Stomach (tissue), 4 donors: ENCODE data around the gene CXCR2.

Experiments
- POLR2A ChIP-seq, 4 donors: fragments of 450-650 bp; IDR thresholded peaks; one replicate each; pipeline ENCODE4 v1.6.1; 2016; ENCODE audit warnings: antibody characterized with exemption in 4 of 4, control low read depth in 2 of 4, mild to moderate bottlenecking in 1 of 4, moderate library complexity in 1 of 4
- TF ChIP-seq, protein P1 (sequence below), 7 experiments: fragments of 450-650 bp in 4 of 7; fragments of 200-600 bp in 3 of 7; sonication (generic) in 3 of 7; IDR thresholded peaks; one replicate each; pipeline ENCODE4 v1.5.1; 2016 to 2019; ENCODE audit warnings: antibody characterized with exemption in 7 of 7, control low read depth in 2 of 7, mild to moderate bottlenecking in 1 of 7

DNA sequence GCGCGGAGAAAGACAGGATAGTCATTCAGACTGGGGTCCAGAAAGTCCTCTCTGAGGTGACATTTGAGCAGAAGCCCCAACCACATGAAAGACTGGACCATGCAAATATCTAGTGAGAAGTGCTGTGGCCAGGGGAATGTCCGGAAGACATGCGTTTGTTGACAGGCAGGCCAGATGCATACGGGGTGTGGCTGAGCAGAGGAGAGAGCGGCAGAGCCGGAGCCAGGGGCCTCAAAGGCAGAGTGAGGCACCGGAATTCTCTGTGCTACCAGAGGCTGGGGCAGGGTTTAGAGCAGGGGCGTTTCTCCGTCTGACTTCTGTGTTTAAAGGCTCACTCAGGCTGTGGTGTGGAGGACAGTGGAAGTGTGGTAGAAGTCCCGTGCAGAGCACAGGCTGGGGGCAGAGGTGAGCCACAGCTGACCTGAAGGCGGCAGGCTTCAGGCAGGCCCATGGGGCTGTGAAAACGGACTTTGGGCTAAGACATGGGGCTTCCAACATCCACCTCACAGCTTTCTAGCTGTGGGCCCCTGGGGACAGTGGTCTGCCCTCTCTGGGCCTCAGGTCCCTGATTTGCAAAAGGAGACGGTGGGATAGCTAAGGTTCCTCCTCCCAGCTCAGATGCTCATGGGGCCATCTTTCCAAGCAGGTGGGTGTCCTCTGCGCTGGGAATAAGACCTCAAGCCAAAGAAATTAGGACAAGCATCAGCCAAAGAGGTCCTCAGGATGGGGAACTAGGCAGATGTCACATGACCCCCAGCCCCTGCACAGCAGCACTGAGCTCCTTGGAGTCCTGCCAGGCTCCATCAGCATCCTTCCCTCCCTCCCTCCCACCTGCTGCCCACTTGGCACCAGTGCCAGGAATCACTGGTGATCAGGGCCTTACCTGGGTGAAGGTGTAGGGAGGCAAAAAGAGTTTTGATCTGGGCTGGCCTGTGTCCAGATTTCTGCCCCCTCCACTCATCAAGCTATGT lies 45.6 kb upstream of the CXCR2 start:
- TF ChIP-seq, protein P1, sequence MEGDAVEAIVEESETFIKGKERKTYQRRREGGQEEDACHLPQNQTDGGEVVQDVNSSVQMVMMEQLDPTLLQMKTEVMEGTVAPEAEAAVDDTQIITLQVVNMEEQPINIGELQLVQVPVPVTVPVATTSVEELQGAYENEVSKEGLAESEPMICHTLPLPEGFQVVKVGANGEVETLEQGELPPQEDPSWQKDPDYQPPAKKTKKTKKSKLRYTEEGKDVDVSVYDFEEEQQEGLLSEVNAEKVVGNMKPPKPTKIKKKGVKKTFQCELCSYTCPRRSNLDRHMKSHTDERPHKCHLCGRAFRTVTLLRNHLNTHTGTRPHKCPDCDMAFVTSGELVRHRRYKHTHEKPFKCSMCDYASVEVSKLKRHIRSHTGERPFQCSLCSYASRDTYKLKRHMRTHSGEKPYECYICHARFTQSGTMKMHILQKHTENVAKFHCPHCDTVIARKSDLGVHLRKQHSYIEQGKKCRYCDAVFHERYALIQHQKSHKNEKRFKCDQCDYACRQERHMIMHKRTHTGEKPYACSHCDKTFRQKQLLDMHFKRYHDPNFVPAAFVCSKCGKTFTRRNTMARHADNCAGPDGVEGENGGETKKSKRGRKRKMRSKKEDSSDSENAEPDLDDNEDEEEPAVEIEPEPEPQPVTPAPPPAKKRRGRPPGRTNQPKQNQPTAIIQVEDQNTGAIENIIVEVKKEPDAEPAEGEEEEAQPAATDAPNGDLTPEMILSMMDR (IDR thresholded peaks at IDR 0.05): no peak
- no peak for TF ChIP-seq POLR2A (IDR thresholded peaks at IDR 0.05)
